ES-I3 (cell line): Measurements from ENCODE around the gene DCK.

Experiments used
- H3K36me3 ChIP-seq: 2 replicates; pipeline ENCODE4 v1.6.1; 2013; ENCODE audit warnings: mild to moderate bottlenecking, low read length, control low read depth, moderate library complexity; ENCODE audit not compliant: insufficient read depth
- H3K4me1 ChIP-seq: 2 replicates; pipeline ENCODE4 v1.6.1; 2013; ENCODE audit warnings: mild to moderate bottlenecking, control low read depth, low read length; ENCODE audit not compliant: insufficient read depth
- H3K9ac ChIP-seq: 2 replicates; pipeline ENCODE4 v1.6.1; 2013; ENCODE audit warnings: low read depth, mild to moderate bottlenecking, low read length, moderate library complexity
- H3K9me3 ChIP-seq: 2 replicates; pipeline ENCODE4 v1.6.1; 2013; ENCODE audit warnings: mild to moderate bottlenecking, low read length, moderate library complexity; ENCODE audit not compliant: control insufficient read depth, insufficient read depth

The DCK gene

DNA sequence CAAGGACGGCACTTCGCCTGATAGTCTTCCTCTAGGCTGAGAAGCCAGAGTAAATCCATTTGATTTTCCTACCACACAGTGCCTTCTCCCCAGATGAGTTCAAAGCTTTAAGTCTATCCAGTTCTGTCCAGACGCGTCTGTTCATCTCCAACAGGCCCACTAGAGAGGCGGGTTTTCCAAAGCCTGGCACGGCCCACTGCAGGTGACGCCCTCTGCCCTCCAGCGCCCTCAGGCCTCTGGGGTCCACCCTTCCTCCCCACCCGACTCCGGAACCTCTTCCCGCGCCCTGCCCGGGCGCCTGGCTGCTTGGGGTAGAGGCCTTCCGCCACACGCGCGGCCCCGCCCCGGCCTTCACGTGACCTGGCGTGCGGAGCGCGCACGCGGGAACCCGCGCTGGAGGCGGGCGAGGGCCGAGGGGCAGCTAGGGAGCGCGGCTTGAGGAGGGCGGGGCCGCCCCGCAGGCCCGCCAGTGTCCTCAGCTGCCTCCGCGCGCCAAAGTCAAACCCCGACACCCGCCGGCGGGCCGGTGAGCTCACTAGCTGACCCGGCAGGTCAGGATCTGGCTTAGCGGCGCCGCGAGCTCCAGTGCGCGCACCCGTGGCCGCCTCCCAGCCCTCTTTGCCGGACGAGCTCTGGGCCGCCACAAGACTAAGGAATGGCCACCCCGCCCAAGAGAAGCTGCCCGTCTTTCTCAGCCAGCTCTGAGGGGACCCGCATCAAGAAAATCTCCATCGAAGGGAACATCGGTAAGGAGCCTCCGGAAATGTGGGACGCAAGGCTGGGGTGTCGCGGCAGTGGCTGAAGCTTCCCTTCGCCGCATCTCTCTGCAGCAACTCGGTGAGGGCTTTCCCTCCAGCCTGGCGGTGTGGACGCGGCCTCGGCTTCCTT, at the start of gene DCK:
DCK (plus strand) TSS at position 469 of the 888 bp plus-strand sequence; CDS start at position 656, 187 bp downstream.
- H3K9me3 ChIP-seq, result no peaks in the 10 kb centered on the region
- peaks cover 6% of the 10 kb centered on the region; the same call in 1 of the 2 replicates for H3K4me1 ChIP-seq
- H3K9ac ChIP-seq, result peak within 1 kb of the TSS; percentile 93
- H3K36me3 ChIP-seq, result peaks cover 1% of the 10 kb centered on the region; the same call in 1 of the 2 replicates

GRCh38 chr4:70945046-70945445, 48.4 kb upstream of the DCK start:
- no peak overlapping the region for H3K9ac ChIP-seq
- no peaks in the 10 kb centered on the region for H3K9me3 ChIP-seq
- H3K4me1 ChIP-seq, result peaks cover 15% of the 10 kb centered on the region
- H3K36me3 ChIP-seq, result no peaks in the 10 kb centered on the region

GRCh38 chr4:70945452-70946055, 47.9 kb upstream of the DCK start:
- H3K4me1 ChIP-seq, result peaks cover 15% of the 10 kb centered on the region

GRCh38 chr4:70946939-70947338, 46.5 kb upstream of the DCK start:
- Histone ChIP-seq H3K9me3 (no peaks in the 10 kb centered on the region), H3K9ac (no peak overlapping the region), H3K4me1 (peaks cover 15% of the 10 kb centered on the region), H3K36me3 (no peaks in the 10 kb centered on the region)

More at GRCh38 chr4:70945452-70946055, 47.9 kb upstream of the DCK start:
- no peaks in the 10 kb centered on the region for H3K36me3 ChIP-seq
- no peak overlapping the region for H3K9ac ChIP-seq
- H3K9me3 ChIP-seq, result no peaks in the 10 kb centered on the region

- Histone ChIP-seq H3K9me3 (no peaks in the 10 kb centered on the region), H3K36me3 (no peaks in the 10 kb centered on the region), H3K4me1 (peaks cover 15% of the 10 kb centered on the region), H3K9ac (no peak overlapping the region)
These were observed 44.7 kb upstream of the DCK start for GRCh38 chr4:70948665-70949260.

DNA sequence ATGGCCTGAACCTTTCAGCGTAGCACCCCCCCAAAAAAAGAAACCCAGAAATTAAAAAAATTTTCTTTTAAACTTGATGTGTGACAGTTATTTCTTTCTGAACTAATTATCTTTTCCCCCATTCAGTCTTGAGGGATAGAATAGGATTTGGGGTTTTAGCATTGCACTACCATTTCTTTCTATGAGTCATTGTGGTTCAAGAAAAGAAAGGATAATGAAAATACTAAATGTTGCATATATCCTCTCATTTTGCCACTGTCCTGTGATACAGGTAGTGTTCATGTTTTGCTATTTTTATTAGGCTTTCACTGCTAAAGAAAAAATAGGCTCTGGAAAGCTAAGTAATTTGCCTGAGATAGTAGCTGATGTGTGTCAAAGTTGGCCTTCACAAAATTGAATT, 39.4 kb upstream of the DCK start:
- no peak overlapping the region for H3K9ac ChIP-seq
- H3K36me3 ChIP-seq, result no peaks in the 10 kb centered on the region
- no peaks in the 10 kb centered on the region for H3K9me3 ChIP-seq
- H3K4me1 ChIP-seq, result peaks cover 5% of the 10 kb centered on the region

GRCh38 chr4:70956549-70957210, 36.8 kb upstream of the DCK start:
- Histone ChIP-seq H3K36me3 (no peaks in the 10 kb centered on the region), H3K4me1 (peaks cover 5% of the 10 kb centered on the region), H3K9ac (no peak overlapping the region), H3K9me3 (no peaks in the 10 kb centered on the region)

GRCh38 chr4:70958681-70959080, 34.8 kb upstream of the DCK start:
- peaks cover 5% of the 10 kb centered on the region for H3K4me1 ChIP-seq
- no peaks in the 10 kb centered on the region for H3K9me3 ChIP-seq
- no peaks in the 10 kb centered on the region for H3K36me3 ChIP-seq
- H3K9ac ChIP-seq, result no peak overlapping the region

GRCh38 chr4:70969076-70969475, 24.4 kb upstream of the DCK start:
- Histone ChIP-seq H3K36me3 (no peaks in the 10 kb centered on the region), H3K9me3 (no peaks in the 10 kb centered on the region), H3K9ac (no peak overlapping the region), H3K4me1 (no peaks in the 10 kb centered on the region)

DNA sequence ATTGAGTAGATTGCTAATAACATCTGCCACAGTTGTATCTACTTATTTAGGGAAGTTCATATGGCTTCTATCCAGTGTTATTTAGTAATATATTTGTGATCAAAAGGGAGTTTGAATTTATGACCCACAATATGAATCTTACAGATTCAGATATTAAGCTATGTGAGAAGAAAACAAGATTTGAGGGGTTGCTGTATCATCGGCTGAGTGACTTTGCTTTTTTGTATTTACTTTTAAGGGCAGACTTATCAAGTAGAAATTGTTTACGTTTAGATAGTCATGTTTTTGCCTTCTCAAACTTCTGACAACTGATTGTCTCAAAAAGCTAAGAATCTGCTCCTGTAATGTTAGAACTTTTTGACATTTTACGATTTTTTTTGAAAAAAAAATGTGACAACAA, 17.2 kb upstream of the DCK start:
- Histone ChIP-seq H3K9ac (no peak overlapping the region), H3K36me3 (no peaks in the 10 kb centered on the region), H3K9me3 (no peaks in the 10 kb centered on the region), H3K4me1 (no peaks in the 10 kb centered on the region; the same call in 1 of the 2 replicates)

DNA sequence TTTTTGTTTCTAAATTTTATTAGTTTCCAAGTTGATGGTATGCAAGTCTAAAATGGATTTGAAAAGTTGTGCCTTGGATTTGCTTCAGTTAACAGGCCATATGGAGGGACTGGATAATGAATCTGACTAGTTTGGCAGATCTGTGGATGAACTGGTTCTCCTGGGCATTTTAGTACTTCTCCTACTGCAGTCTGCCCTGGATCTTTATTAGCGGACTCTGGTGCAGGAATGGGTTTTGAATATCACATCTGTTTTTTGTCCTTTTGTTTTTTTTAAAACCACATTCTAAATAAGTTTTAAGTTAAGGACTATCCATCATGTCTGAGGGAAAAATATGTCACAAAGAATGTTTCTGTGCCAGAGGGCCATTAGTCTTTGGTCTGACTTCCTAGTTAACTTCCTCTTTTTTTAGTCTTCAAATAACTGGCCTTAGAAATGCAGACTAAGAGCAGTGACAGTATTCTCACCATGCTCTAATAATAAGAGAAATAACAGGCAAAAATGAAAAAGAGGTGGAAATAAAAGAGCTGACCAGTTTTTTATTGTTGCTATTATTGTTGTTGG, 13.9 kb upstream of the DCK start:
- H3K9me3 ChIP-seq, result no peaks in the 10 kb centered on the region
- H3K36me3 ChIP-seq, result no peaks in the 10 kb centered on the region; the same call in 1 of the 2 replicates
- H3K9ac ChIP-seq, result no peak overlapping the region
- H3K4me1 ChIP-seq, result no peaks in the 10 kb centered on the region; the same call in 1 of the 2 replicates

GRCh38 chr4:70980196-70980595, 13.3 kb upstream of the DCK start:
- Histone ChIP-seq H3K9me3 (no peaks in the 10 kb centered on the region), H3K36me3 (no peaks in the 10 kb centered on the region; the same call in 1 of the 2 replicates), H3K4me1 (no peaks in the 10 kb centered on the region; the same call in 1 of the 2 replicates), H3K9ac (no peak overlapping the region)

DNA sequence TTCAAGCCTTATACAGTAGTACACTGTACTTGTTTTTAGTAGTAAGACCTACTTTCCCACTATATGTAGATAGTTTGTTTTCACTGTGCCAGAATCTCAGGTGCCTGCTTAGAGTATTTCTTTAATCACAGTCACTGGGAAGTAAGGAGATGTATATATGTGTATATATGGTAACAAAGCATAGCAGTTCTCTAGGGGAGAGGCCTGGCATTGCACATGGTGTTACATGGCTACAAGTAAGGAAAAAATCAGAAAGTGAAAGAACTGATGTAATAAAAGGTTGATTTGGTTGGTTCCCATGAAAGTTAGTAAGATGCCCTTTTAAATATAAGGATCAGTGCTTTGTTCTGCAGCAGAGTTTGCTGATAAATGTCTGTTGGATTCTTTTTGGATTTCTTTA, 9.3 kb upstream of the DCK start:
- Histone ChIP-seq H3K9ac (no peak overlapping the region), H3K9me3 (no peaks in the 10 kb centered on the region), H3K4me1 (no peaks in the 10 kb centered on the region; the same call in 1 of the 2 replicates), H3K36me3 (no peaks in the 10 kb centered on the region; the same call in 1 of the 2 replicates)

DNA sequence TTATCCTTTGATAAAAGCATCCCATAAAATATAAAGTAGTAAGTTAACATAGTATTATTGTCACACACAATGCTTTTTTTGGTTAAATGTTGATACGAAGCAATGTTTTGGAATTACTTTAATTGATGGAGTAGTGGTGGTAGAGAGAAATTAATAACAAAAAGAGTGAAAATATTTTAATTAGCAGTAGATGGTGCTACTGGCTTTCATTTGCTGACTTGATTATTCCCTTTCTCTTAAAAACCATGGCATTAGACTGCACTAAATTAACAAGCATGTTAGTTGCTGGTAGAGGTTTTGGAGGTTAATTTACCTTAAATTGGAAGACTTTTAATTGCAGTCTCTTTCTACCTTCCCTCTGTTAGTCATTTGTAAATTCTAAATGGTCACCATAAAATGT, 8.9 kb upstream of the DCK start:
- H3K4me1 ChIP-seq, result no peaks in the 10 kb centered on the region
- H3K36me3 ChIP-seq, result no peaks in the 10 kb centered on the region; the same call in 1 of the 2 replicates
- H3K9ac ChIP-seq, result no peak overlapping the region
- H3K9me3 ChIP-seq, result no peaks in the 10 kb centered on the region
